Adrenal gland (tissue), 12 donors: ENCODE measurements around the gene PLPP1. TPM values are rescaled to one million over a fixed set of nuclear protein-coding genes. Genes with fewer than 3 reads are reported as not detected.

ENCODE experiments used
- DNase-seq, 7 donors: peaks; one replicate each; pipeline ENCODE4 v3.0.0-alpha.2; 2019 to 2020
- H3K27ac ChIP-seq, 5 donors: fragments of 200-600 bp; sonication (generic) in 4 of 5; 1 replicate in 3 of 5; 2 replicates in 2 of 5; pipeline versions ENCODE4 v1.5.1 to v1.8.0; 2016 to 2020; ENCODE audit warnings: mild to moderate bottlenecking in 1 of 5
- H3K27me3 ChIP-seq: fragments of 200-600 bp; 2 replicates; pipeline ENCODE4 v1.8.0; 2021
- H3K36me3 ChIP-seq, 2 donors: fragments of 200-600 bp; replicated peaks in 1 of 2; 1 replicate in 1 of 2; 2 replicates in 1 of 2; pipeline versions ENCODE4 v1.5.1 to v1.8.0; 2018 to 2022
- H3K4me1 ChIP-seq, 2 donors: fragments of 200-600 bp; replicated peaks in 1 of 2; 1 replicate in 1 of 2; 2 replicates in 1 of 2; pipeline versions ENCODE4 v1.5.1 to v1.8.0; 2018 to 2021
- H3K4me3 ChIP-seq, 4 donors: fragments of 200-600 bp; sonication (generic) in 3 of 4; one replicate each; pipeline ENCODE4 v1.5.1; 2016 to 2018
- H3K9me3 ChIP-seq, 3 donors: fragments of 200-600 bp; sonication (generic) in 1 of 3; replicated peaks in 1 of 3; 1 replicate in 2 of 3; 2 replicates in 1 of 3; pipeline versions ENCODE4 v1.5.1 to v1.8.0; 2016 to 2021
- POLR2A ChIP-seq, 2 donors: fragments of 450-650 bp; IDR thresholded peaks; one replicate each; pipeline ENCODE4 v1.6.1; 2017; ENCODE audit warnings: antibody characterized with exemption in 2 of 2, mild to moderate bottlenecking in 2 of 2, moderate library complexity in 1 of 2
- WGBS, 4 donors: extraction: QIAGEN DNeasy Blood & Tissue Kit in 2 of 4; methylation state at CpG; one replicate each; pipeline versions ENCODE4 v1.1.5 to v1.1.7; 2013 to 2017; 5-methylcytosine and 5-hydroxymethylcytosine counted together
- intact Hi-C, 2 donors: fragments of 100-400 bp; cut with DNase I; formaldehyde crosslinking; loops; one replicate each; pipeline versions ENCODE4 v1.14.1 to v1.15.0; 2022 to 2023
- polyA plus RNA-seq, 3 donors: library from polyadenylated mRNA; stranded (reverse); fragments of 200-250 nt in 2 of 3; fragments of 350-450 nt in 1 of 3; fragmentation: Illumina TruSeq in 1 of 3; extraction: RNeasy Lipid Tissue Mini Kit (QIAGEN cat#74804) in 1 of 3; gene quantifications; one replicate each; pipeline ENCODE4 v1.2.3, GENCODE V29; 2013 to 2014
- total RNA-seq, 9 donors: library from RNA; depleted of rRNA in 4 of 9; stranded (reverse); fragments of >200 nt in 4 of 9; fragments of 120-200 nt in 1 of 9; fragmentation: NEBNext Ultra II Directional in 1 of 9; extraction: Animal tissue kit (Norgen Biotek cat#: 25700) in 1 of 9; gene quantifications; one replicate each; pipeline versions ENCODE4 v1.1.0 to v1.2.4, GENCODE V29; 2013 to 2023
- TF ChIP-seq, protein P1 (sequence below), 6 experiments: fragments of 450-650 bp in 4 of 6; fragments of 200-600 bp in 2 of 6; sonication (generic) in 1 of 6; IDR thresholded peaks; 1 replicate in 5 of 6; 2 replicates in 1 of 6; pipeline versions ENCODE4 v1.5.1 to v1.8.0; 2016 to 2021; ENCODE audit warnings: antibody characterized with exemption in 6 of 6, mild to moderate bottlenecking in 2 of 6, moderate library complexity in 1 of 6
- donor health status: healthy with polysubstance abuse.
- donor health status: Bipolar disorder and iron deficiency.
- donor health status: DM: yes; HTN: yes; CAD: no.
- donor health status: DM: no; HTN: no; CAD: no.
- donor health status: DM: no; HTN: no; CAD: no.
- donor health status: DM: yes; HTN: yes; CAD: no.

Gene PLPP1
- total and polyA plus RNA-seq, 12 donors: 55.2 to 716 (median 124) TPM

DNA sequence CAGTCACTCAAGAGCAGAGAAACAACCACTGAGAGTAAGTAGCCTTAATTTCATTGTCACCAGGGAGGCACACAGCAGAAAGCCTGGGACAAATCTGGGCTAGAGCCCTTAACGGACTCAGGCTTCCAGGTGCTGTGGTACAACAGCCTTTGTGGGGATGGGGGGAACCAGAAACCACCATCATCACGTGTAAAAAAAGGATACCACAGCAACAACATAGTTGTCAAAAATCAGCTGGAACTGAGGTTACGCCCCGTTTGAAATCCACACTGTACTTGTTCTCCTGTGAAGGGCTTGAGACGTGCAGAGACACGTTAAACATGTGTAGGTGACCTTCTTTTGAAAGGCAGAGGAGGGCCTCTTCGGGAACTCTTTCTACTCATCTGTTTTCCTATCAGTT is 16.6 kb upstream of the PLPP1 start:
- no peak for TF ChIP-seq POLR2A (IDR thresholded peaks at IDR 0.05)
- TF ChIP-seq, protein P1, sequence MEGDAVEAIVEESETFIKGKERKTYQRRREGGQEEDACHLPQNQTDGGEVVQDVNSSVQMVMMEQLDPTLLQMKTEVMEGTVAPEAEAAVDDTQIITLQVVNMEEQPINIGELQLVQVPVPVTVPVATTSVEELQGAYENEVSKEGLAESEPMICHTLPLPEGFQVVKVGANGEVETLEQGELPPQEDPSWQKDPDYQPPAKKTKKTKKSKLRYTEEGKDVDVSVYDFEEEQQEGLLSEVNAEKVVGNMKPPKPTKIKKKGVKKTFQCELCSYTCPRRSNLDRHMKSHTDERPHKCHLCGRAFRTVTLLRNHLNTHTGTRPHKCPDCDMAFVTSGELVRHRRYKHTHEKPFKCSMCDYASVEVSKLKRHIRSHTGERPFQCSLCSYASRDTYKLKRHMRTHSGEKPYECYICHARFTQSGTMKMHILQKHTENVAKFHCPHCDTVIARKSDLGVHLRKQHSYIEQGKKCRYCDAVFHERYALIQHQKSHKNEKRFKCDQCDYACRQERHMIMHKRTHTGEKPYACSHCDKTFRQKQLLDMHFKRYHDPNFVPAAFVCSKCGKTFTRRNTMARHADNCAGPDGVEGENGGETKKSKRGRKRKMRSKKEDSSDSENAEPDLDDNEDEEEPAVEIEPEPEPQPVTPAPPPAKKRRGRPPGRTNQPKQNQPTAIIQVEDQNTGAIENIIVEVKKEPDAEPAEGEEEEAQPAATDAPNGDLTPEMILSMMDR (IDR thresholded peaks at IDR 0.05): no peak
- no peak for DNase-seq
- intact Hi-C loops: no loop called here
- Histone ChIP-seq H3K9me3 (no peaks in the 10 kb centered on the region), H3K4me3 (no peak overlapping the region), H3K36me3 (no peaks in the 10 kb centered on the region), H3K27me3 (no peaks in the 10 kb centered on the region), H3K4me1 (no peaks in the 10 kb centered on the region), H3K27ac (no peak overlapping the region)
- WGBS, 4 donors: 76 to 89% (median 85%) methylated on average over 7 of the region's 7 CpGs

DNA sequence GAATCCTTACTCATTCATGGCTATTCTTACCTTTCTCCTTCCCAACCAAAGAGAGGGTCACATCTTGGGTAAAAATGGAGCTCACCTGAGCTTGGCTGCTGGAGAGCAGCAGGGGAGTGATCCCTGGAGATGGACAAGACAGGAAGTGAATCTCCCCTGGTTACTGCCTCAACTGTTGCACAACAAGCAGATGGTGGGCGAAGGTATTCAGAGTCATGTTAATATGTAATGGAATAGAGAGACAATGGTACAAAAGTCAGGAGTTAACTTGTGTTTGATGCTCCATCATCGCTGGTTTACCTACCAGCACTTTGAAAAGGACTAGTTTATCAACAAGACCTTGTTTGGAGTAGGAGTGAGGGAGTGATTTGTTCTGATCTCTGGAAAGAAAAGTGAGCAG is 13.0 kb upstream of the PLPP1 start:
- Histone ChIP-seq H3K9me3 (no peaks in the 10 kb centered on the region), H3K4me1 (no peaks in the 10 kb centered on the region), H3K4me3 (no peak overlapping the region), H3K36me3 (no peaks in the 10 kb centered on the region), H3K27me3 (no peaks in the 10 kb centered on the region), H3K27ac (no peak overlapping the region)
- TF ChIP-seq, protein P1 (IDR thresholded peaks at IDR 0.05): no peak
- no peak for TF ChIP-seq POLR2A (IDR thresholded peaks at IDR 0.05)
- DNase-seq: no peak
- 87 to 92% (median 90%) methylated on average over 2 of the region's 2 CpGs for WGBS, 4 donors
- intact Hi-C loops: no loop called here

DNA sequence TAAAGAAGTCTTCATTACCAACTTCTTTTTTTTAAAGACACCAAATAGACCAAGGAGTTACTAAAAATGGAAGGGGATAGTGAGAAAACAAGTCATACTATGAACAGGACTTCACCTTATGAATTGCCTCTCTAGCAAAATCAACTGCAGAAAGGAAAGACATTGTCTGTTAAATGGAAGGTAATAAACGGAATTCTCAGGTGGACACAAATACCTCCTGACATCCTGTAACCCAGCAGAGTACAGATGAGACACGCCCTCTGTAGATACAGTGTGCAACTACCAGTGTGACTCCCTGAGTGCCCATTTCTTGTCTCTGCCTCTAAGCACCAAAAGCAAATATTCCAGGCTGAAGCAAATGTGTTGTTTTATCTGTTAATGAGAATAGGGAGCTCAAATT is 12.2 kb upstream of the PLPP1 start:
- Histone ChIP-seq H3K9me3 (no peaks in the 10 kb centered on the region), H3K27me3 (no peaks in the 10 kb centered on the region), H3K36me3 (no peaks in the 10 kb centered on the region), H3K27ac (no peak overlapping the region), H3K4me3 (no peak overlapping the region), H3K4me1 (no peaks in the 10 kb centered on the region)
- no peak for TF ChIP-seq POLR2A (IDR thresholded peaks at IDR 0.05)
- TF ChIP-seq, protein P1 (IDR thresholded peaks at IDR 0.05): no peak
- 64 to 75% (median 74%) methylated on average over 2 of the region's 2 CpGs for WGBS, 4 donors
- intact Hi-C loops: no loop called here
- DNase-seq: no peak

GRCh38 chr5:55544341-55544740 is 9.6 kb upstream of the PLPP1 start:
- WGBS, 4 donors: 64 to 81% (median 73%) methylated on average over 2 of the region's 2 CpGs
- no peak overlapping the region for H3K27ac ChIP-seq
- no peaks in the 10 kb centered on the region for H3K36me3 ChIP-seq
- no peak overlapping the region for H3K4me3 ChIP-seq
- intact Hi-C loops: no loop called here
- no peaks in the 10 kb centered on the region for H3K4me1 ChIP-seq
- no peaks in the 10 kb centered on the region for H3K27me3 ChIP-seq
- H3K9me3 ChIP-seq: no peaks in the 10 kb centered on the region
- TF ChIP-seq, protein P1 (IDR thresholded peaks at IDR 0.05): no peak
- no peak for TF ChIP-seq POLR2A (IDR thresholded peaks at IDR 0.05)
- peak in 1 of 7 donors; percentile 16 for DNase-seq
